ENCODE results near the gene RUNX2. TPM values are rescaled to one million over a fixed set of nuclear protein-coding genes. Genes with fewer than 3 reads are reported as not detected.
A peak's percentile ranks its signal among the peaks of the same experiment; 100 is the strongest.
"Not testable (repeated sequence)": the region's sequence is repeated elsewhere in the genome, so short reads cannot be mapped to it uniquely, and the experiment has no call there.

Gene RUNX2
- polyA plus RNA-seq, 1 donor = 2.6 TPM

DNA sequence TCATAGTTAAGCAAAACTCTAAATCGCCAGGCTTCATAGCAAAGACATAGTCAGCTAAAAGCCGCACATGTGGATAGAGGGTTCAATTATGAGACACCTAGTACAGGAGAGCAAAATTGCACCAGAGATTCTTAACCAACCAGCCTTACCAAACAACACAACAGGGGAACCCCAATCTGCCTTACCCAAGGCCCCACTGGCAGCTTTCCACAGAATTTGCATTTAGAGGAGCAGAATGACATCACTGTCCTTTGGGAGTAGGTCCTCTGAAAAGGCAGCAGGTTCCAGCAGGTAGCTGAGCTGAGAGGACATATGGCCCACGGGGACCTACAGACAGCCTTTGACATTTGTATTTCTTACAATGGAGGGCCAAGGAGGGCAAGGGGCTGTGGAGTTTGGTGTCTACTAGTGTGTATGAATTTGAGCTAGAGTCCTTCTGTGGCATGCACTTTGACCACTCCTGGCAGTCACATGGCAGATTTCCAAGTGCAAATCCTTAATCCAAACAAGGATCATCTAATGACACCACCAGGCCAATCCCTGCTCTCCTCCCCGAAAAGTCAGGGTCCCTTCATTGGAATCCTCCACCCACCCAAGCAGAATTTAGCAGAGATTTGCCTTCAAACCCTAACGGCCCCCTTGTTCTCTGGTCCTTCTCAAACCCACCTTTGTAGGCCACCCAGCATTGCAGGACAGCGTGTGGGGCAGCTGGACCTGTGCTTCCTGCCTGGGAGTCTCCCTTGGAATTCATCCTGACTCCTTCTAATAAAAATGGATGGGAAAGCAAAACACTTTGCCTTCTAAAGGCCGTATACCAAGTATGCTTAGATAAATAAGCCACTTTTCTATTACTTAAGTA is 220.8 kb downstream of the RUNX2 start:
- no peak for DNase-seq
- Histone ChIP-seq H3K27ac (ENCODE audit: low read length) (no peak overlapping the region), H3K9me3 (ENCODE audit: control insufficient read depth, low read depth, low read length) (no peaks in the 10 kb centered on the region)

DNA sequence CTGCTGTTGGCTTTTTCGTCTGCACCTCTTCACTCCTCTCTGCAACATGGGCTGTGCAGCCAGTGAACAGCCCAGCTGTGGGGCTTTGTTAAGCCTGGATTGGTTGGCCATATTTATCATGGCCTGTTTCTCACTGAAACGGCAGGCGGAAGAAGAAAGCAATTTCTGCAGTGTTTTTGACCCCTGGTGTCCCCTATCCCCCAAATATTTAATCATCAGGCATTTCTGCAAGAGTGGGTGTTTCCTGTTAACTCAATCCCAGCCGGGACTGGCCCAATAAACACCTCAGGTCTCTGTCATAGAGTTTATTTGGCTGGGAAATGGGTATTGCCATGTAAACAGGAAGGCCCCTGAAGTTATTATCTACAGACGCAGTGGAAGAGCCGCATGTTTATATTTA is 224.4 kb downstream of the RUNX2 start:
- H3K4me3 ChIP-seq (ENCODE audit: low read length) = no peak overlapping the region
- no peaks in the 10 kb centered on the region for H3K4me1 ChIP-seq (ENCODE audit: control insufficient read depth, insufficient read depth, low read length)
- no peaks in the 10 kb centered on the region for H3K27me3 ChIP-seq (ENCODE audit: control insufficient read depth, insufficient read depth, low read length)
- no CpG with 5 or more reads among the region's 6 CpGs for WGBS (ENCODE audit: insufficient coverage, low lambda C conversion rate)
- H3K9me3 ChIP-seq (ENCODE audit: control insufficient read depth, low read depth, low read length) = no peaks in the 10 kb centered on the region
- peak in 1 of 2 donors; percentile 30 for DNase-seq
- no peaks in the 10 kb centered on the region for H3K36me3 ChIP-seq (ENCODE audit: control insufficient read depth, insufficient read depth, low read length)
- H3K27ac ChIP-seq (ENCODE audit: low read length) = no peak overlapping the region

More for the DNA sequence above, 220.8 kb downstream of the RUNX2 start:
- H3K36me3 ChIP-seq (ENCODE audit: control insufficient read depth, insufficient read depth, low read length) = no peaks in the 10 kb centered on the region
- WGBS (ENCODE audit: insufficient coverage, low lambda C conversion rate) = no CpG with 5 or more reads among the region's 7 CpGs
- H3K4me3 ChIP-seq (ENCODE audit: low read length) = no peak overlapping the region
- no peaks in the 10 kb centered on the region for H3K27me3 ChIP-seq (ENCODE audit: control insufficient read depth, insufficient read depth, low read length)
- no peaks in the 10 kb centered on the region for H3K4me1 ChIP-seq (ENCODE audit: control insufficient read depth, insufficient read depth, low read length)

DNA sequence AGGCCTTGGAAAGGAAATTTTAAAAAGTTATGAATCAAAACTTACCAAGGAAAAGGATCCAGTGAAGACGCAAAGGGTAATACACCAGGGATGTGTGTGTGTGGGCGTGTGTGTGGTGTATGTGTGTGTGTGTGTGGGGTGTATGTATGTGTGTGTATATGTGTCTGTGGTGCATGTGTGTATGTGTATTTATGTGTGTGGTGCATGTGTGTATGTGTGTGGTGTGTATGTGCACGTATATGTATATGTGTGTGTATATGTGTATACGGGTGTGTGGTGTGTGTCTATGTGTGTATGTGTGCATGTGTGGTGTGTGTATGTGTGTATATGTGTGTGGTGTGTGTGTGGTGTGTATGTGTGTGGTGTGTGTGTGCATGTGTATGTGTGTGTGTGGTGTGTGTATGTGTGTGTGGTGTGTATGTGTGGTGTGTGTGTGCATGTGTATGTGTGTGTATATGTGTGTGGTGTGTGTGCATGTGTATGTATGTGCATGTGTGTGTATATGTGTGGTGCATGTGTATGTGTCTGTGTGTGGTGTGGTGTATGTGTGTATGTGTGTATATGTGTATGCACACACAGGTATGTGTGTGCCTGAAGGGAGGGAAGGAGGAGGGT is 225.7 kb downstream of the RUNX2 start:
- no peaks in the 10 kb centered on the region for H3K9me3 ChIP-seq (ENCODE audit: control insufficient read depth, low read depth, low read length)
- no peak overlapping the region for H3K4me3 ChIP-seq (ENCODE audit: low read length)
- H3K27ac ChIP-seq (ENCODE audit: low read length) = no peak overlapping the region
- no peaks in the 10 kb centered on the region for H3K36me3 ChIP-seq (ENCODE audit: control insufficient read depth, insufficient read depth, low read length)
- H3K4me1 ChIP-seq (ENCODE audit: control insufficient read depth, insufficient read depth, low read length) = no peaks in the 10 kb centered on the region
- H3K27me3 ChIP-seq (ENCODE audit: control insufficient read depth, insufficient read depth, low read length) = no peaks in the 10 kb centered on the region
- no peak for DNase-seq
- no CpG with 5 or more reads among the region's 4 CpGs for WGBS (ENCODE audit: insufficient coverage, low lambda C conversion rate)

DNA sequence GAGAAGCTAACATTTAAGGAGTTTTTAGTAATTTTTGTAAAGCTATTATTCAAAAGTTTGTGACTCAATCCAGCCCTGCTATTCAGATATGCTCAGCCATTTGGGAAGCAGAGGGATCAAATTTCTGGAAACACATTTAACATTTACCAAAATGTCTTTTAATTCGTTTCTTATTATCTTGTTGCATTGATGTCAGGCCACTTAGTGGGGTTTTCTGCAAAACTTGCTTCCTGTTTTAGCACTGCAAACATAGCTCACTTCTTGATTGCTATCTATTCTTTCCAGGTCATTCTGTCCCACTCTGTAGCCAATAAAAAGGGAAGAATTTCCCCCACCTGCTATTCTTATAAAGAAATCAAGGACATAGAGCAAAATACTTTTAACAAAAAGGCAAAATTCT is 226.5 kb downstream of the RUNX2 start:
- Histone ChIP-seq H3K4me3 (ENCODE audit: low read length) (no peak overlapping the region), H3K27ac (ENCODE audit: low read length) (no peak overlapping the region), H3K4me1 (ENCODE audit: control insufficient read depth, insufficient read depth, low read length) (no peaks in the 10 kb centered on the region), H3K27me3 (ENCODE audit: control insufficient read depth, insufficient read depth, low read length) (no peaks in the 10 kb centered on the region), H3K9me3 (ENCODE audit: control insufficient read depth, low read depth, low read length) (no peaks in the 10 kb centered on the region), H3K36me3 (ENCODE audit: control insufficient read depth, insufficient read depth, low read length) (no peaks in the 10 kb centered on the region)
- no peak for DNase-seq
- WGBS (ENCODE audit: insufficient coverage, low lambda C conversion rate) = no CpG with 5 or more reads among the region's 1 CpG

DNA sequence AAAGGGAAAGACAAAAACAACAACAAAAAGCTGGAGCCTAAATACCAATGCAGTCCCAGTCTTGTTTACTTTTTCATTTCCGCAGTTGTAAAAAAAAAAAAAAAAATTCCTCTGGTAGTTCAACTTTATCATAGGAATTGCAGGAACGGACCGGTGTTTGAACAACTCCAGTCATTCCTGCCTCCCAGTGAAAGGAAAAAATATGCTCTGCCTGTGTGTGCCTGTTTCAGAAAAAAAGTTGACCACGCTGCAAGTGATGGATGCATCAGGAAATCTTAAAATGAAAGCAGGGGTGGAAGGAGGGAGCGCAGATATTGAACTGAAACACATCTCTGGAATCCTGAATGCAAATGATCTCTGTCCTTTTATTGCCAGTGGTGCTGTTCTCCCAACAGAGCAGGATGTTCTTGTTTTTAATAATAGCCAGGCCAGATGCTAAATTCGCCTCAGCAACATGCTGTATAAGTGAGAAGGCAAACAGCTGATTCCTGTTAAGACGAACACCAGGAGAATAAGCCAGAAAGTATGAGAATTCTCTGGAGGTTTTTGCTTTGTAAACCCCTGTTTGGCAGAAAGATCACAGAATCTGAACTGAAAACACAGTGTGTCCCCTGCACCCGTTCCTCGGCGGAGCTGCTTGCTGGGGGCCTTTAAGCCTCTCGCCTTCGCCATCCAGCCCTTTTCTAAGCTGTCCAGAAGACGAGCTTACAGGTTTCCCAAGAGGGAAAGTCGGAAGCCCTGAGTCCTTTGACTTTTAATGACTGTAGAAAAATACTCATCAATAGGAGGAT is 228.0 kb downstream of the RUNX2 start:
- Histone ChIP-seq H3K4me1 (ENCODE audit: control insufficient read depth, insufficient read depth, low read length) (no peaks in the 10 kb centered on the region), H3K27me3 (ENCODE audit: control insufficient read depth, insufficient read depth, low read length) (no peaks in the 10 kb centered on the region), H3K4me3 (ENCODE audit: low read length) (no peak overlapping the region), H3K36me3 (ENCODE audit: control insufficient read depth, insufficient read depth, low read length) (no peaks in the 10 kb centered on the region), H3K27ac (ENCODE audit: low read length) (no peak overlapping the region), H3K9me3 (ENCODE audit: control insufficient read depth, low read depth, low read length) (no peaks in the 10 kb centered on the region)
- DNase-seq = peak in 1 of 2 donors; percentile 41
- WGBS (ENCODE audit: insufficient coverage, low lambda C conversion rate) = 60% methylated on average over 2 of the region's 14 CpGs

DNA sequence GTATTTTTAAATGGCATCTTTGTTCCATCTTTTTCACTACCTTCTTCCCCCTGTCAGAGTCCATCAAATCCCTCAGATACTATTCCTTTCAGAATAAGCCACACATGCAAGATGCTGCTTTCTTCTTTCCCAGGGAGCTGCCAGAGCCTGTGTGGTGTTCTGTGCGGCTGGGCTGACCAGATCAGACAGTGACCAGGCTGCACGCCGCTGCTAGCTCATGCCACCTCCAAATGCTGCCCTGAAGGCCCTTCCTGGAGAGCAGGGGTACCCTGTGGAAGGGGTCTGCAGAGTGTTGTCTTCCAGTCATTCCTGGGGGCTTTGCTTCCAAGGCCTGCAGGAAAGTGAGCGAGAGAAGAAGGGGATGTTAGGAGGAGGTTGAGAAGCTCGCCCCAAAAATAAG is 228.7 kb downstream of the RUNX2 start:
- no peak for DNase-seq
- Histone ChIP-seq H3K4me3 (ENCODE audit: low read length) (no peak overlapping the region), H3K27me3 (ENCODE audit: control insufficient read depth, insufficient read depth, low read length) (no peaks in the 10 kb centered on the region), H3K36me3 (ENCODE audit: control insufficient read depth, insufficient read depth, low read length) (no peaks in the 10 kb centered on the region), H3K27ac (ENCODE audit: low read length) (no peak overlapping the region), H3K4me1 (ENCODE audit: control insufficient read depth, insufficient read depth, low read length) (no peaks in the 10 kb centered on the region), H3K9me3 (ENCODE audit: control insufficient read depth, low read depth, low read length) (no peaks in the 10 kb centered on the region)
- 100% methylated on average over 1 of the region's 5 CpGs for WGBS (ENCODE audit: insufficient coverage, low lambda C conversion rate)

DNA sequence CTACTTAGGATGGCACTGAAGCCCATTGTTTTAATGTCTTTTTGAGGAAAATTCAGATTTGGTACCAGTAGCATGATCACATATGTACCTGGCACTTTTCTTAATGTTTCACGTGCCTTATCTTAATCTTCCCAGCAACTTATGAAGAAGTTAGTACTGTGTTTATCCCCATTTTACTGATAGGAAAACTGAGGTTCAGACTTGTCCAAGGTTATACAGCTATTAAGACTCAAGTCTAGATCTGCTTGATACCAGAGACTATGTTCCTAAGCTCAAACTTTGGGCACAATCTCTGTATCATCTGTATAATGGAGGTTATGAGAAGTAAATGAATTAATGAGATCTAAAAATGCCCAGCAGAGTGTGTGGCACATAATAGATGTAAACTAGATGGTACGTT is 229.3 kb downstream of the RUNX2 start:
- Histone ChIP-seq H3K4me1 (ENCODE audit: control insufficient read depth, insufficient read depth, low read length) (no peaks in the 10 kb centered on the region), H3K4me3 (ENCODE audit: low read length) (no peak overlapping the region), H3K36me3 (ENCODE audit: control insufficient read depth, insufficient read depth, low read length) (no peaks in the 10 kb centered on the region), H3K27me3 (ENCODE audit: control insufficient read depth, insufficient read depth, low read length) (no peaks in the 10 kb centered on the region), H3K9me3 (ENCODE audit: control insufficient read depth, low read depth, low read length) (no peaks in the 10 kb centered on the region), H3K27ac (ENCODE audit: low read length) (no peak overlapping the region)
- WGBS (ENCODE audit: insufficient coverage, low lambda C conversion rate) = 94% methylated on average over 2 of the region's 2 CpGs
- DNase-seq = no peak

DNA sequence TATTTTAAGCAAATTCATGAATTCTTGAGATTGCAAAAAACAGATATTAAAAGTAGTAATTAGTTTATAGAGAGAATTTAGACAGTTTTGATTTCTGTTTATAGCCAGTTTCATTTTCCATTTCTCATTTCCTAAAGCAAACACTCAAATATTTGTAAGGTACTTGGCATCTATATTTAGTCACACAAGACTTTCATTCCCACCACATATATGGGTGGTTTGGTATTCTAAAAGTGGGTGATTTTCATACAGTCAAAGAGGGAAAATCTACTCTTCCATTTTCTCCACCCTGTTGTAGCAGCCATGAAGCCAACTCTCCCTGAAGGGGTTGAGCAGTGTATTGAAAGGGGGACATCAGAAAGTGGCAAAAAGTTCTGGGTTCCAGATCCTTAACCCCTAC is 230.7 kb downstream of the RUNX2 start:
- Histone ChIP-seq H3K4me1 (ENCODE audit: control insufficient read depth, insufficient read depth, low read length) (no peaks in the 10 kb centered on the region), H3K27ac (ENCODE audit: low read length) (no peak overlapping the region), H3K36me3 (ENCODE audit: control insufficient read depth, insufficient read depth, low read length) (no peaks in the 10 kb centered on the region), H3K4me3 (ENCODE audit: low read length) (no peak overlapping the region), H3K9me3 (ENCODE audit: control insufficient read depth, low read depth, low read length) (no peaks in the 10 kb centered on the region), H3K27me3 (ENCODE audit: control insufficient read depth, insufficient read depth, low read length) (no peaks in the 10 kb centered on the region)
- no peak for DNase-seq

DNA sequence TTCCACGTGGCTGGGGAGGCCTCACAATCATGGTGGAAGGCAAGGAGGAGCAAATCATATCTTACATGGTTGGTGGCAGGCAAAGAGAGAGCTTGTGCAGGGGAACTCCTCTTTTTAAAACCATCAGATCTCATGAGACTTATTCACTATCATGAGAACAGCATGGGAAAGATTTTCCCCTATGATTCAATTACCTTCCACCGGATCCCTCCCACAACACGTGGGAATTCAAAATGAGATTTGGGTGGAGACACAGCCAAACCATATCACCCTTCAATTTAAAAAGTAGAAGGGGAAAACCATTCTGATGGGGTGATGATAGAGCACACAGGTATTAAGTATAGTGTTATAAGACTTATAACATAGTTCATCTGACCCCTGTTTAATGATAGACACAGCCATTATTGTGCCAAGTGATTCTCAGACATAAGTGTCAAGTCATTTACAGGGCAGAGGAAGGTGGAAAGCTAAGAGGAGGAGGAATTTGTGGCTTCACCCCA is 232.2 kb downstream of the RUNX2 start:
- not testable (repeated sequence) for H3K36me3 ChIP-seq (ENCODE audit: control insufficient read depth, insufficient read depth, low read length); DNase-seq; H3K4me1 ChIP-seq (ENCODE audit: control insufficient read depth, insufficient read depth, low read length); H3K9me3 ChIP-seq (ENCODE audit: control insufficient read depth, low read depth, low read length); H3K27ac ChIP-seq (ENCODE audit: low read length); H3K4me3 ChIP-seq (ENCODE audit: low read length); H3K27me3 ChIP-seq (ENCODE audit: control insufficient read depth, insufficient read depth, low read length)
- WGBS (ENCODE audit: insufficient coverage, low lambda C conversion rate) = 80% methylated on average over 1 of the region's 3 CpGs

DNA sequence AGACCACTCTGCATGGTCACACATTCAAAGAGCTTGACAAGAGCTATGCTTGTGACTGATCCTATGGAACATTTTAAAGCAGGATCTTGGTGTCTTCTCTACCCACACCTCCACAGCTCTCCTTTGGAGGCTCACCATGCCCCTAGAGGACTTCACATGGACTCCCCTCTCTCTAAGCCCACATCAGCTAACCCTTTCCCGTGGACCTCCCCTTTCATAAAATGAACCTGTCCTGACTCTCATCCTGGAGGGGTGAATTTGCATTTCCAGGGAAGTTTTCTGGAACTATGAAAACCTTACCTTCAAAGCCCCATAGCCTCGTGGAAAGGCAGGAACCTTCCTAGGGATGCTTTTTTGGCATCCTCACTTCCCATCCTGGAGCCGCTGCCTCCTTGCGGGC is 234.0 kb downstream of the RUNX2 start:
- no CpG with 5 or more reads among the region's 4 CpGs for WGBS (ENCODE audit: insufficient coverage, low lambda C conversion rate)
- Histone ChIP-seq H3K4me3 (ENCODE audit: low read length) (no peak overlapping the region), H3K27ac (ENCODE audit: low read length) (no peak overlapping the region), H3K9me3 (ENCODE audit: control insufficient read depth, low read depth, low read length) (no peaks in the 10 kb centered on the region), H3K4me1 (ENCODE audit: control insufficient read depth, insufficient read depth, low read length) (no peaks in the 10 kb centered on the region), H3K27me3 (ENCODE audit: control insufficient read depth, insufficient read depth, low read length) (no peaks in the 10 kb centered on the region), H3K36me3 (ENCODE audit: control insufficient read depth, insufficient read depth, low read length) (no peaks in the 10 kb centered on the region)
- DNase-seq = no peak

Data from large intestine (tissue), 3 donors.